NOMO-1 treated with dmso at 0.1 percent for 144 hours (cell line): ENCODE data around the gene ST7L.
"Not testable (repeated sequence)": the region's sequence is repeated elsewhere in the genome, so short reads cannot be mapped to it uniquely, and the experiment has no call there.

Source experiments
- DNase-seq: peaks from one replicate; lab custom pipeline; 2025; ENCODE audit not compliant: unreplicated experiment; lab: John Stamatoyannopoulos, UW

ST7L gene

GRCh38 chr1:112502826-112503225 is 116.1 kb downstream of the ST7L start:
- no peak for DNase-seq

DNA sequence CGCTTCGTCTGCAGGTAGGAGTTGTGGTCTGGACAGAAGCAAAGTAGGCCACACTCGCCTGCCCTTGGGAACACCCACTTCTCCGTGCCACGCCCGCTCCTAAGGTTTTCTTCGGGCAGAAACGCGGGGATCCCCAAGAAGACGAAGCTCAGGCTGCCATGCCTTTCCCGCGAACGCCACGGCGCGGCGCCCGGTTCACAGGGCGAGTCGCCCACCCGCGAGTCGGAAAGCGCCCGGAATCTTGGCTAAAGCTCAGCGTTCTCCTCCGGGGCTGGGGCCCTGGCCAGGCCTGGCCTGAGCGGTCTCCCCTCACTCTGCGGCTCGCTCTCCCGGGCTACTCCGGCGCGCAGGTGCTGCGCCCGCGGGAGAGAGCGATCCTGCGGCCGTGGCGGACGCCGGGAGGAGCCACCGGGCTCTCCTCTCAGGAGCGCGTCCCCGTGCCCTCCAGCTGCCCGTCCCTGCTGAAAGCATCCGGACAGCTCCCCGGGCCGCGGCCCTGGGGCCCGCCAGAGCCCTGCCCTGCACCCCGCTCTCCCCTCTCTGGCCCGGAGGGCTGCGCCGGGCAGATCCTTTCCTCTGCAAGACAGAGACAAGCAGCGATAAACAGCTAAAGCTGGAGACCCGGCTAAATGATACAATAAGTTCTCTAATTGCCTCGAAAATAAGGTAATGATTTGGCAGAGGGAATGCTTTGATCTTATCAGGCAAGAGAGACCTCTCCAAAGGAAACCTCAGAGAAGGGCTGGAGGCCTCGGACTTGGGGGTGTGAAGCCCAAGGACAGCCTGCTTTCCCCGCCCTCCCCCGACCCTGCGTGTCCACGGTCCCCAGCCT is 116.9 kb downstream of the ST7L start:
- peak; percentile 13 for DNase-seq

- no peak for DNase-seq
These were observed 122.7 kb downstream of the ST7L start for GRCh38 chr1:112496290-112496689.

GRCh38 chr1:112493351-112493750 is 125.6 kb downstream of the ST7L start:
- DNase-seq: no peak

DNA sequence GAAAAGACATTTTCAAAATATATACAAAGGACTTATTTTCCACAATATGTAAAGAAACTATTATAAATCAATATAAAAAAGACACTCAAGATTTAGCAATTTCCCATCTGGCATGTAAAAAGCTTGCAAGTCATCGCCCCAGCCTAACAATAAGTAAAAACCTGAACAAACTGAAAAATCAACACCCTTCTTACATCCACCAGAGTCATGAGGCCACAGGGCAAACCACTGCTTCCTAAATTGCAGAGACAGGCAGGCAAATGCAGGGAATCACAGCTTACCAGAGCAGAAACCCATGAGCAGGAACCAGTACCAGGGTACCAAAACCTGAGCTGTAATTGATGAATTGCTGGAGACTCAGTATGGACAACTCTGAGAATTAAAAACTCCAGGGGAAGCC is 126.9 kb downstream of the ST7L start:
- DNase-seq: no peak

DNA sequence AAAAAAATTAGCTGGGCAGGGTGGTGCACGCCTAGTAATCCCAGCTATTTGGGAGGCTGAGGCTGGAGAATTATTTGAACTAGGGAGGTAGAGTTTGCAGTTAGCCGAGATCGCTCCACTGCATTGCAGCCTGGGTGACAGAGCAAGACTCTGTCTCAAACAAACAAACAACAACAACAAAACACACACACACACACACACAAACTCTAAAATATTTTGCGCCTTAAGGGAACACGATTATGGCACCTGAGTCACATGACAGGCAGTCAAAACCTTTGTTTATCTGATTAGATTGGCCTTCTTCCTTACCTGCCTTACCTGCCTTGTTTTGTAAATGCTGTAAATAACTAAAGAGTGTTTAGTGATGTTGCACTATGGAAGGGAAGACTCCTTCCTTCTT is 130.8 kb downstream of the ST7L start:
- no peak for DNase-seq

DNA sequence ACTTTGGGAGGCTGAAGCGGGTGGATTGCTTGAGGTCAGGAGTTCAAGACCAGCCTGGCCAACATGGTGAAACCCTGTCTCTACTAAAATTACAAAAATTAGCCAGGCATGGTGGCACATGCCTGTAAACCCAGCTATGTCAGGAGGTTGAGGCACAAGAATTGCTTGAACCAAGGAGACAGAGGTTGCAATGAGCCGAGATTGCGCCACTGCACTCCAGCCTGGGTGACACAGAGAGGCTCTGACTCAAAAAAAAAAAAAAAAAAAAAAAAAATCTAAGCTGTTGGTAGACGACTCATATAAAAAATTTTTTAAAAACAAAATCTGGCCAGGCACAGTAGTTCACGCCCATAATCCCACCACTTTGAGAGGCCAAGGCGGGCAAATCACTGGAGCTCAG is 131.3 kb downstream of the ST7L start:
- not testable (repeated sequence) for DNase-seq

GRCh38 chr1:112486063-112486462 is 132.9 kb downstream of the ST7L start:
- not testable (repeated sequence) for DNase-seq

DNA sequence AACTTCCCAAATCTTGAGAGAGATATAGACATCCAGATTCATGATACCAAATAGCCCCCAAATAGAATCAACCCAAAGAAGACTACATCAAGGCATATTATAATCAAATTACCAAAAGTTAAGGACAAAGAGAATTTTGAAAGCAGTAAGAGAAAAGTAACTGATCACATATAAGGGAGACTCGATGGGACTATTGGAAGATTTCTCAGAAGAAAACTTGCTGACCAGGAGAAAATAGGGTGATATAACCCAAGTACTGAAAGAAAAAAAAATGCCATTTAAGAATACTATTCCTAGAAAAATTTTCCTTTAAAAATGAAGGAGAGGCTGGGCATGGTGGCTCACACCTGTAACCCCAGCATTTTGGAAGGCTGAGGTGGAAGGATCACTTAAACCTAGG is 140.6 kb downstream of the ST7L start:
- DNase-seq: no peak

DNA sequence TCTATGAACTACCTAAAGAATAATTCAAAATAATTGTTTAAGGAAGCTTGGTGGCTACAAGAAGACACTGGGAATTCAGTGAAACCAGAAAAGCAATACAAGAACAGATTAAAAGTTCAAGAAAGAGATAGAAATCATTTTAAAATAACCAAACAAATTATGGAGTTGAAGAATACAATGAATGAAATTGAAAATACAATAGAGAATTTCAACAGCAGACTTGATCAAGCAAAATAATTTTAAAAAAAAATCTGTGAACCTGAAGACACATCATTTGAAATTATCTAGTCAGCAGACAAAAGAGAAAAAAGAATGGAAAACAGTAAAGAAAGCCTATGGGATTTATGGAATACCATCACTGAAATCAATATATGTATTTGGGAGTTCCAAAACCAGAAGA is 141.4 kb downstream of the ST7L start:
- DNase-seq: no peak
